GM21786 (cell line): ENCODE measurements around the gene DOCK6.
"Not testable (repeated sequence)": the region's sequence is repeated elsewhere in the genome, so short reads cannot be mapped to it uniquely, and the experiment has no call there.

Experiments used
- ATAC-seq: cut with Tn5 transposase; IDR thresholded peaks from one replicate; pipeline ENCODE4 v1.9.1; 2021; ENCODE audit not compliant: unreplicated experiment

DOCK6 gene

DNA sequence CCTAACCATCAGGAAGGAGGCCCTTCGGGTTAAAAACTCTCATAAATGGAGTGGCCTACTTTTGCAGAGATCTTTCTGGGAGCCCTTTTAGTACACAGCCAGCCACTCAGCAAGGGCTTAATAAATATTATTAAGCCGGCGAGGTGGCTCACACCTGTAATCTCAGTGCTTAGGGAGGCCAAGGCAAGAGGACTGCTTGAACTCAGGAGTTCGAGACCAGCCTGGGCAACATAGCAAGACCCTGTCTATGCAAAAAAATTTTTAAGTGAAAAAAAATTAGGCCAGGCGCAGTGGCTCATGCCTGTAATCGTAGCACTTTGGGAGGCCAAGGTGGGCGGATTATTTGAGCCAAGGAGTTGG is 64.2 kb downstream of the DOCK6 start:
- no peak for ATAC-seq

DNA sequence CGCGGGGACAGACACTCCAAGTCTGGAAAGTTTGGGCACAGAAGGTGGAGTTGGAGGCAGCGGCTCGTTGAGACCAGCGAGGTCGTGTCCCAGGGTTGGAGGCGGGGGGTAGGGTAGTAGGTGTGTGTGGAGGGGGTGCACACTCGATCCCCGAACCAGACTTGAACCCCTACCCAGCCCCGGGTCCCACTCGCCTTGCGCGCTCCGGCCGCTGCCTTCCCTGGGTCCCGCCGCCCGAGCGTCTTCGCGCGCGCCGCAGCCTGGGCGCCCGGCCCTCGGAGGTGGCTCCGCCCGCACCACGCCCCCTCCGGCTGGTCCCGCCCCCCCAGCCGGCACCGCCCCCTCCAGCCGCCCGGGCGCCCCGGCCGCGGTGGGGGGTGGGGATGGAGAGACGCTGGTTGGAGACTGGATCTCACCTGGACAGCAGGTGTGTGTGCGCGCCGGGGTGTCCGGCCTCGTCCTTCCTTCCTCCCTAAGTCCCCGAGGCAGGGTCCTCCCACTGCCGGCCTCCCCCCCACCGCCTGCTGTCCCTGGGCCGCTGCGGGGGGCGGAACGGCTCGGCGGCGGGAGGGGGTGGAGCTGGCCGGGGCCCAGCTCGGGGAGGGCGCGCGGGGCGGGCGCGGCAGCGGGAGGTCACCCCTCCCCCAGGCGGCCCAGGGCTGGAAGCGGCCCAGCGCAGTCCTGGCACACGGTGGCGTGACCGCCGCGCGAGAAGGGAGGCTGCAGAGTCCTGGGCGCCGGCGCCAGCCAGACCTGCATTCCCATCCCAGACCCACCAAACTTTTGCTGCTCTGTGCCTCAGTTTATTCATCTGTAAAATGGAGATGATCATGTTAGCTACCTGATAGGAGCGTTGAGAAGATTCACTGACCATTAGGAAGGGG is 64.8 kb downstream of the DOCK6 start, which contains the start of gene KANK2:
KANK2 (minus strand) TSS at position 255 of the 884 bp plus-strand sequence. CDS start 3,034 bp downstream, outside the sequence.
- peak; percentile 73 for ATAC-seq

DNA sequence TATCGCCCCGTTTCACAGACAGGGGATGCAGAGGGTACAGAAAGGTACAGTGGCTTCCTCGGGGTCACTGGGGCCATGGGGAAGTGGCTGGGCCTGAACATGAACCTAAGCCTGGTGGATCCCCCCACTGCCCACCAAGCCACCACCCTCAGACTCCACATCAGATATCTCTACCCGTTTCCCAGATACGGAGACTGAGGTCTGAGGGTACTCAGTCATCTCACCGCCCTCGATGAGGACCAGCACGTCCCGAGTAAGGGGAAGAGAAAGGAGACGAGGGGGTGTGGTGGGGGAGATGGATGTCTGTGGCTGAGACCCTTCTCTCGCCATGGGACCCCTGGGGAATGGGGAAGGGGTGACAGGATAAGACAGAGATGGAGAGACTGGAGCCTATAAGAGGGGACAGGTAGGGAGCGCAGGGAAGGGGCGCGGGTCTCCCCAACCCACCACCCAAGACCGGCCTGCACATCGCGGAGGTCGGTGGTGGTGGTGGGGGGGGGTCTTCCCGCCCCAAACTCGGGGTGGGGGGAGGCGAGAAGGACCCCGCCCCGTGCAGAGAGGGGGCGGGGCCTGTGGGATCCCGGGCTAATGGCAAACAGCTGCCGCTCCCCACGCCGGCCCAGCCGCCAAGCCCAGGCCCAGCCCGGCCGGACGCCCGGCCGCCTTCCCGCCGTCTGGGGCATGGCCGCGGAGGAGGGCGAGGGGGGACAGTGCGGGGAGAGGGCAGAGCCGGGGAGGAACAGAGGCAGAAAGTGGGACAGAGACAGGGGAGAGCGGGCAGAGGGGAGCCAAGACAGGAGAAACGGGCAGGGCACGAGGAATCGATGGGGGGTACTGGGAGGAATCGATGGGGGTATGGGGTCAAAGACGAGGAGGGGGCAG is 65.7 kb downstream of the DOCK6 start:
- ATAC-seq: no peak

DNA sequence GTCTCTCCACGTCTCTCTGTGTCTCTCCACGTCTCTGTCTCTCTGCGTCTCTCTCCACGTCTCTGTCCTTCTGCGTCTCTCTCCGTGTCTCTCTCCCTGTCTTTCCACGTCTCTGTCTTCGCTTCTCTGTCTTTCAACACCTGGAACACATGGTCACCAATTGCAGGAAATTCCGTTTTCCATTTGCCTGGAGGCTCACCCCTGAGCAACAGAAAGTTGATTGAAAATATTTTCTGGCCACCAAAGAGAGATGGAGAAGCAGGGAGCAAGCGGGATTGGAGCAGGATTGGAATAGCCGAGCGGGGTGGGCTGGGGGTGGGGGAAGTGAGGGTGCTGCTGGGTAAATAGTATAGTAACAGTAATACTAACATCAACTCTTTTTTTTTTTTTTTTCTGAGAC is 66.6 kb downstream of the DOCK6 start:
- ATAC-seq: no peak

GRCh38 chr19:11194656-11195558 is 67.4 kb downstream of the DOCK6 start:
- ATAC-seq: no peak

- no peak for ATAC-seq
These were observed 68.2 kb downstream of the DOCK6 start for GRCh38 chr19:11194173-11194572.

- no peak for ATAC-seq
These were observed 69.1 kb downstream of the DOCK6 start for GRCh38 chr19:11192957-11193939.

GRCh38 chr19:11191934-11192333 is 70.4 kb downstream of the DOCK6 start:
- ATAC-seq: no peak

DNA sequence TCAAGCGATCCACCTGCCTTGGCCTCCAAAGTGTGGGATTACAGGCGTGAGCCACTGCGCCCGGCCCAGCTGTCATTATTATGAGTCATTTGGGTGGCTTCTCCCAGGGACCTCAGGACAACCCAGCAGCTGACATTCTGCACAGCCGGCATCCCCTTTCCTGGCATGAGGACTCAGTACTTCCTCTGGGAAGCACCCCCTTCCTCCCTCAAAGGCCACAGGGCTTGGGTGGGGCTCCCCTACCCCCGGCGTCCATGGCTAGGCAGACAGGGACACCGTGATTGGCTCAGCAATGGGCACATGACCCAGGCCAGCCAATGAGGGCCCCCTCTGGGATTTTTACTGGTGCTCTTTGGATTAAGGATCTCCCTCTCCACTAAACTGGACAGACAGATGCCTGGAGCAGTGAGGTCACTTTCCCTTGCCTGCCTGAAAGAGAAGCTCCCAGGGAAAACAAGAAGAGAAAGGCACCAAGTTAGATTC is 71.0 kb downstream of the DOCK6 start:
- no peak for ATAC-seq

DNA sequence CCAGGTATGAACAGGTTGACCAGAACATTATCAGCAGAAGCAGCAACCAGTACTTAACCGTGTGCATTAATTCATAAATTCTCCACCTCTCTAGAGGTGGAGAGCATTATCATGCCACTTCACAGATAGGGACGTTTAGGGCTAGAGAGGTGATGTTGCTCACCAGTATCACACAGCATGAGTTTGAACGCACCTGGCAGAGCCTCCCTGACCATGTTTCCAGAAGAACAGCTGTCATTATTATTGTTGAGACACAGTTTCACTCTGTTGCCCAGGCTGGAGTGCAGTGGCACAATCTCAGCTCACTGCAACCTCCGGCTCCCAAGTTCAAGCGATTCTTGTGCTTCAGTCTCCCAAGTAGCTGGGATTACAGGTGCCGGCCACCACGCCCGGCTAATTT is 71.8 kb downstream of the DOCK6 start:
- ATAC-seq: no peak

DNA sequence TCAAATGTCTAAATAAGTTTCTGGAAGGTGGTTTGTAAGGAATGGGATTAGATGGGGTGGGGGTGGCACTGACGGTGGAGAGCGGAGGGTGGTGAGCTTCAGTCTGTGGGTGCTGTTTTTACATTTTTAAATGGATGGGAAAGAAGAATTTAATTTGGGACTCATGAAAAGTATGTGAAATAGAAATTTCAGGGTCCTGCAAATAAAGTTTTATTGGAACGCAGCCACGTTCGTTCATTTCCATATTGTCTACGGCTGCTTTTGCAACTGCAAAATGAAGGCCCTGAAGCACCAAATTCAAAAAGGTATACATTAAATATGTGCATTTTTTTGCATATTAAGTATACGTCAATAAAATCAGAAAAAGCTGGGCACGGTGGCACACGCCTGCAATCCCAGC is 74.9 kb downstream of the DOCK6 start:
- ATAC-seq: no peak

DNA sequence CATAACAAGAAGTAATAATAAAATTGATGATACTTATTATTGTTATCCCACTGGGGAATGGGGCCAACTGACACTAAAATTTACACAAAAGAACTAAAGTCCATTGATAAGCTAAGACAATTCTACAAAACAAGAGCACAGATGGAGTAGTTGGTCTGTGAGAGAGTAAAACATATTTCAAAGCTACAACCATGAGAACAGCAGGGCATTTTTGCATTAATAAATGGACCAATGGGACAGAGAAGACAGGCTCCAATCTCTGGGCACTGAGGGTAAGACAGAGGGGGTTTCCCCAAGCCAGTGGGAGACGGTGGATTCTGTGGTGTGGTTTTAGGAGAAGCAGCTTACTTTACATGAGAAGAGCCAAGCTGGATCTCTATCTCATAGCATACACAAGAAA is 79.3 kb downstream of the DOCK6 start:
- ATAC-seq: no peak

- ATAC-seq: no peak
These were observed 80.8 kb downstream of the DOCK6 start for GRCh38 chr19:11181488-11181887.

- ATAC-seq: not testable (repeated sequence)
These were observed 81.3 kb downstream of the DOCK6 start for GRCh38 chr19:11180975-11181374.

DNA sequence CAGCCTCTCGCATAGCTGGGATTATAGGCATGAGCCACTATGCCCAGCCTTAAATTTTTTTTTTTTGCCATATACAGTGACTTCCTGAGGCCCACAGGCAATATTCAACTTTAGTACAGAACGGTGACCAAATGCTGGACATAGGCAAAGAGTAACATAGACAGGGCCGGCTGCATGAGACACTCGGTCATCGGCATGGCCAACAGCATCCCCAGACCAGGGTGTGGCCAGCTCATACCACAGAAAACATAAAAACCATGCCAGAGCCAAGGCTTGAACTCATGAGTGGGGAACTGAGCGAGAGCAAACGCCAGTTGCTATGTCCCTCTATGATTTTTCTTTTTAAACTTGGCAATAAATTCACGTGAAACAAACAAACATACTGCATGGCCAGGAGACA is 82.0 kb downstream of the DOCK6 start:
- ATAC-seq: no peak

GRCh38 chr19:11179716-11180297 is 82.5 kb downstream of the DOCK6 start:
- ATAC-seq: no peak

- ATAC-seq: not testable (repeated sequence)
These were observed 83.2 kb downstream of the DOCK6 start for GRCh38 chr19:11179145-11179465.

DNA sequence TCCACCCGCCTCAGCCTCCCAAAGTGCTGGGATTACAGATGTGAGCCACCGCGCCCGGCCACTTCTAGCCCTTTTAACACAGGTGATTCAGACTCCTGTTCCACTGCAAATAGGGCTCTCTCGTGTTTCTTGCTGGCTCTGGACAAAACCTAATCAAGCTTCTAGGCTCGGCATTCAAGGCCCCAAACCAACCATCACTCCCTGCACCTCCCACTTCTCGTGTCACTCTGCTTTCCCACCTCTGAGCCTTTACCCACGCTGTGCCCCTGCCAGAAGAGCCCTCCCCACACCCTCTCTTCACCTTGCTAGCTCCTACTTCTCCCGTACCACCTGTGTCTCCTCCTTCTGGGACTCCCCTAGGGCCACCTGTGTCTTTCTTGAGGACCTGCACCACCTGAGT is 84.7 kb downstream of the DOCK6 start:
- ATAC-seq: no peak

DNA sequence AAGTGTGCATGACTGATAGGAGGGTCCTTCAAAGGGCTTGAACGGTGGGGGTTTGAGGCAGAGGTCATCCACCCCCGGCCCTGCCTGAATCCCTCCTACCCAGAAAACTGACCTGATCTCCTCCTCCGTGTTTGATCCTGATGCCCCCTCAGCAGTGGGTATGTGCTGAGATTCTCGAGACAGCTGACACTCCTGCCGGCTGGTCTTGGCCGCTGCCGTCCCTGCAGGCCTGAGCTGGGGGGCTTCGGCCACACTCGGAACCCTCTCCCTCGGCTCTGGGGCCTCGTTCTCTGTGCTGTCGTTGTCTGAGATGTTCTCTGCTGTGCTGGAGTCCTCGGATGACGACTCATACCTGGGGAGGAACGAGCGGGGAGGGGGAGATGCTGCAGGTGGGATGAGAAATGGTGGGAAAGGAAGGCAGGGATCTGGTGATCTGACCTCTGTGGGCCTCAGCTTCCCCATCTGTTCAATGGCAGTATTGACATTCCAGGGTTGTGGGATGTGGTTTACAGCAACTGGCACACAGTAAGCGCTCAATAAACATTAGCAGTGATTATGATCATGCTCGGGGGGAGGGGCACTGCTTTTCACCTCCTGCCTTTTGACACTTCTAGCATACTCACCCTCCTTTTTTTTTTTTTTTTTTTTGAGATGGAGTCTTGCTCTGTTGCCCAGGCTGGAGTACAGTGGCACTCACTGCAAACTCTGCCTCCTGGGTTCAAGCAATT is 85.7 kb downstream of the DOCK6 start:
- ATAC-seq: no peak
